GM15510 (cell line): ENCODE measurements around the gene ABHD14A.
A peak's percentile ranks its signal among the peaks of the same experiment; 100 is the strongest.

Source experiments
- POLR2A ChIP-seq: IDR thresholded peaks from 3 replicates; pipeline ENCODE4 v1.6.1; 2011; ENCODE audit warnings: borderline replicate concordance; ENCODE audit not compliant: insufficient read length; ENCODE audit errors: extremely low read depth

Gene ABHD14A

GRCh38 chr3:51988286-51989146 is 13.7 kb downstream of the ABHD14A start:
- TF ChIP-seq POLR2A: no peak

- no peak for TF ChIP-seq POLR2A
These were observed 17.3 kb downstream of the ABHD14A start for GRCh38 chr3:51992017-51992682.

- TF ChIP-seq POLR2A: no peak
These were observed 19.7 kb downstream of the ABHD14A start for GRCh38 chr3:51994530-51994929.

- TF ChIP-seq POLR2A: peak; percentile 97
These were observed 20.7 kb downstream of the ABHD14A start, which contains the start of gene RPL29 for GRCh38 chr3:51995346-51996163. RPL29 (minus strand) TSS chr3:51995895; CDS start chr3:51995461, 434 bp downstream.

- TF ChIP-seq POLR2A: no peak
These were observed 22.3 kb downstream of the ABHD14A start for GRCh38 chr3:51997172-51997571.

- TF ChIP-seq POLR2A: no peak
These were observed 23.2 kb downstream of the ABHD14A start for GRCh38 chr3:51997935-51998596.

GRCh38 chr3:51998774-51999173 is 23.9 kb downstream of the ABHD14A start:
- TF ChIP-seq POLR2A: no peak

GRCh38 chr3:51999846-52000245 is 25.0 kb downstream of the ABHD14A start:
- no peak for TF ChIP-seq POLR2A

- TF ChIP-seq POLR2A: no peak
These were observed 26.6 kb downstream of the ABHD14A start for GRCh38 chr3:52001443-52001974.

- no peak for TF ChIP-seq POLR2A
These were observed 27.9 kb downstream of the ABHD14A start for GRCh38 chr3:52002748-52003147.

GRCh38 chr3:52004163-52004787 is 29.4 kb downstream of the ABHD14A start:
- no peak for TF ChIP-seq POLR2A

GRCh38 chr3:52004906-52005395 is 30.1 kb downstream of the ABHD14A start:
- no peak for TF ChIP-seq POLR2A

GRCh38 chr3:52005571-52005986 is 30.7 kb downstream of the ABHD14A start:
- TF ChIP-seq POLR2A: no peak

- TF ChIP-seq POLR2A: no peak
These were observed 31.4 kb downstream of the ABHD14A start for GRCh38 chr3:52006017-52006819.

- no peak for TF ChIP-seq POLR2A
These were observed 31.9 kb downstream of the ABHD14A start for GRCh38 chr3:52006820-52007133.
